HTR-8/SVneo (cell line): ENCODE data around the gene KCNQ2.

ENCODE experiments used
- DNase-seq: peaks from one replicate; pipeline ENCODE4 v3.0.0; 2011; ENCODE audit warnings: low spot score, mixed read lengths; ENCODE audit not compliant: insufficient read length
- FAIRE-seq: peaks from 2 replicates; lab custom pipeline; 2011; peaks lifted over from hg19 to GRCh38; lab: Jason Lieb, UNC

Gene KCNQ2

DNA sequence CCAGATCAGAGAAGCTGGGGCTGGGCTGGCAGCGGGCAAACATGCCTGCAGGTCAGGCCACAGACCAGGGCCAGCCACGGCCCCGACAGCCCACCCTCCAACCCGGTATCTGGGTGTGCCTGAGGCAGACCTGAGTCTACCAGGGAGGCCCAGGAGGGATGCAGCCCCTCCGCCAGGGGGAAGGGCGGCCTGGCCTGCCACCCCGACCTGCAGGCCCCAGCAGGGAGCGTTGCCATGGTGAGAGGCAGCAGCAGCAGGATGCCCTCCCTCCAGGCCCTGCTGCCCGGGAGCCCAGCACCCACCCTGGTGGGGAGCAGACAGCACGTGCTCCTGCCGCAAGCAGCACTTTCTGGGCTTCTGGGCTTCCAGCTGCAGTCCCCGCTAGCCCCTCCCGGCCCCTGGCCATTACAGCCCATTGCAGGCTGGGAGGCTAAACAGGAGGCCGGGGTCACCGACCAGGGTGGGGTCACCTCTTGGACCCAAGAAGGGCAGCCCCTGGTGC, 30.3 kb upstream of the KCNQ2 start:
- DNase-seq (no peak), FAIRE-seq (peak; percentile 44)

DNA sequence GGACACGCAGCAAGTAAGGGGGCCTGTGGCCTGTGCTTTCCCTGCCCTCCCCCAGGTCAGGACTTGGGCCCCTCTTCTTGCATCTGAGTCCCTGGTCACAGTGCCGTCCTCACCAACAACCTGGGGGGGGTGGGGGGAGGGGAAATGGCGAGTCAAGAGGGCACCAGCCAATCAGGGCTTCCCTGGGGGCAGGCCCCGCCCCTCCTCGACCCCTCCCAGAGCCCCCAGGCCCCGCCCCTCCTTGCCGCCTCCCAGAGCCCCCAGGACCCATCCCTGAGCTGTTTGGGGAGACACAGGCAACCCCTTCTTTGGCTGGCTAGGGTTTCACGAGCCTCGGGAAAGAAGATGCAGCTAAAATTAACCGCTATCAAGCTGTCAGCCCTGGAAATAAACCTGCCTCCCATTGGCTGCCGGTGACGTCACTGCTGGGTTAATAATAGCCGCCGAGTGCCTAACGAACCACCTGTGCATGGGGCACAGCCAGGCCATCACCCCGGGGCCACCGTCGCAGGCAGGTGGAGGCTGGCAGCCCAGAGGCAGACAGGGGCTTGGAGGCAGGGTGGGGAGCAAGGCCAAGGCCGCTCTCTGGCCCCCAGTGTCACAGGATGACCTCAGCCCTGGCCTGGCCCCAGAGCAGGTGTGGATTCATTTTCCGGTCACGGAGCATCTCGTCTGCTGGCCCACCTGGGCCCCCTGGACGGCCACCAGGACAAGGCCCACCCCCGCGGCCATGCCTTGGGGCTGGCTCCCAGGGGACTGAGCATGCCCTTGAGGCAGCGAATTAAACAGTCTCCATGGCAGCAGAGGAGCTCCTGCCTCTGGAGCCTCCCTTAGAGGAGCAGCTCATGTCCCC, 29.6 kb upstream of the KCNQ2 start:
- FAIRE-seq (peak; percentile 85), DNase-seq (no peak)

DNA sequence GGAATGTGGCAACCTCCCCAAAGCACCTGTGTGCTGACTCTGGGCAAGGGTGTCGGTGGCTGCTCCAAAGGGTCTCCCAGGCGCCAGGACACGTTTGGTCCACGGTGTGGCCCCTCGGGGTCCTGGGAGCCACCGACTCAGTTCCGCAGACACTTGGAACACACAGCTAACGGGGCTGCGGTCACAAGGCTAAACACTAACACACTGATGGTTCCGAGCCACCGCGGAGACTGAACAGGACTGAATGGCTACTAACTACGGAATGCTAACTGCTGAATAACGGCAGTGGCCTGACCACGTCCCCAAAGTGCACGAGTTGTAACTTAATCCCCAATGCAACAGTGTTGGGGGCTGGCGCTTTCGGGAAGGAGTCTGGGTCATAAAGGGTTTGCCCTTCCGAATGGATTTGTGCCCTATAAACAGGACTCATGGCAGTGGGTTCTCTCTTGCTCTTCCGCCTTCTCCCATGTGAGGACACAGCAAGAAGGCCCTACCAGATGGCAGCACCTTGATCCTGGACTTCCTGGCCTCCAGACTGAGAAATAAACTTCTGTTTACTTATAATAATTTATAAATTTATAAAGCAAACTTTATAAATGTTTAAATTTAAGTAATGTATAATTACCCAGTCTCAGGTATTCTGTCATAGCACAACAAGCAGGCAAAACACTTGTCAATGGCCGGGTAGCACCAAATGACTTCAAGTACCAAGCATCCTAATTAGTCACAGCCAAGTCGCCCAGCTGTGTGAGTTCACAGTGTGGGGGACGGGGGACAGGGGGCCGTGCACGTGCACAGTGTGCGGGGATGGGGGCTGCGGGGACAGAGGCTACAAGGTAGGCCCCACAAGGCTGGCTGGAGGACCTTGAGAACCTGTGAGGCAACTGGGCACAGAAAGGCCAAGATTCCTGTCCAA, 28.7 kb upstream of the KCNQ2 start:
- DNase-seq (no peak), FAIRE-seq (peak; percentile 64)

DNA sequence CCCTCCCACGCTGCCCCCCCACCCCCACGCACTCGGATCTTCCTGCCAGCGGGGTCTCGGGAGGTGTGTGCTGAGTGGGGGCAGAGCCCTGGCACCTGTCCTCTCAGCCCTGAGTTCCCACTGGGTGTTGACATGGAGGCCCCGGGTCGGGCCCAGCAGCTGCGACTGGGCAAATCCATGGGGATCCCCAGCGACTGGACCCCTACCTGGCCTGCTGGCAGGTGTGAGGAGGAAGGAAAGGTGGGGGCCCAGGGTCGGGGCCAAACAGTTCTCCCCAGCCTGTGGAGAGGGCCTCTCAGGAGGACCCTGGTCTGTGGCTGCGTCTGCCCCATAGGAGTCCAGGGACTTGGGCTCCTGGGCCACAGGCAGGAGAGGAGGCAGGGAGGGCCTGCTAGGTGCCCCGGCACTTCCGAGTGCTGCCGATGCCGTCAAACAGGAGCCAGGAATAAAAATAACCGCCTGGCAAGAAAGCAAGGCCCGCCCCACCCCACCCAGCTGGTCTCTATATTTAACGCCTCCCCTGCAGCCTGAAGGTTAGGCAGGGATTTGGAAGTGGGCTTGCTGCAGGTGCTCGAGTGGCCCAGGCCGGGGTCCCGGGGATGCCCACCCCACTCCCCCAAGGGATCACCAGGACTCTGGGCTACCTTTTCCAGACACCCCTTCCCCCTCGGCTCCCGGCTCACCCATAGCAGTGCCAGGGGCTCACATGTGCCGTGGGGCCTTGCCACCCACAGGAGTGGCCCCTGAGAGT, 27.9 kb upstream of the KCNQ2 start:
- FAIRE-seq, result peak; percentile 48

DNA sequence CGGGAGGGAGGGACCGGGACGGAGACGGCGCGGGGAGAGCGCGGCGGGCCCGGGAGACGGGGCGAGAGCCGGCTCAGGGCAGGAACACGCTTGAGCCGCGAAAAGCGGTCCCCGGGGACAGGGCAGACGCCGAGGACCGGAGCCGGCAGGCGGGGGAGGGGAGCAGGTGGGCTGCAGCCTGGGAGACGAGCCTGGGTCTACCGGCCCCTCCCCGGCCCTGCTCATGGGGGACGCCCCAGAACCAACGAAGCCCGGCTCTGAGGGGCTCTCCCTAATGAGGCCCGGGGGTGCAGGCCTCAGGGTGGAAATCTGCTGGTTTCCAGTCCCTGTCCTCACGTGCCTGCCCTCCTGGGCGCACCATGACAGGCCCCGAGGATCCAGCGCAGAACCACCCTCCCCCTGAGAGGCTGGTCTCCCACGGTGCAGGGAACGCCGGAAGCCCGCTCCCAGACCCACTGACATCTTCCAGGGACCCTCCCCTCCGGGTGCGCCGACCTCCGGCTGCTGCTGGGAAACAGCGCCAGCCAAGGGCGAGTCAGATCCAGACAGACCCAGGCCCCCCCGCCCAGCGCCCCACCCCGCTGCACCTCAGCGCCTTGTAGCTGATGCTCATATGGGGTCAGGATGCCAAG, 27.0 kb upstream of the KCNQ2 start:
- DNase-seq, result no peak
- FAIRE-seq, result peak; percentile 33

More for the DNA sequence above, 27.9 kb upstream of the KCNQ2 start:
- DNase-seq, result no peak

DNA sequence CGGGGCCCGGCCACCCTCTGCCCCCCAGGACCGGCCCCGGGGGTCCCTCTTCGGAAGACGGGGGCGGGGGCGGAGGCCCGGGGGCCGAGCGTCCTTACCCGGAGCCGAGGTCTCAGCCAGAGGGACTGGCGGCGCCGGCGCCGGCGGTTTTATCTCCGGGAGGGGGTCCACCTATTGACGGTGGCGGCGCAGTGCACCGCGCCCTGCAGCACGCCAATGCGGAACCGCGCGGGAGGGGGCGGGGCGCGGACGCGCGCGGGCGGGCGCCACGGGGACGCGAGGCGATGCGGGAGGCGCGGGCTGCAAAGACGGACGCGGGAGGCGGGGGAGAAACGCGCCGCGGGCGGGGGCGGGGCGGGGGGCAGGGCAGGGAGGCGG, 26.5 kb upstream of the KCNQ2 start, which contains the start of gene EEF1A2:
EEF1A2 (minus strand) TSS at position 124 of the 378 bp plus-strand sequence. CDS start 1,320 bp downstream, outside the sequence.
- DNase-seq (peak; percentile 75), FAIRE-seq (peak; percentile 86)

DNA sequence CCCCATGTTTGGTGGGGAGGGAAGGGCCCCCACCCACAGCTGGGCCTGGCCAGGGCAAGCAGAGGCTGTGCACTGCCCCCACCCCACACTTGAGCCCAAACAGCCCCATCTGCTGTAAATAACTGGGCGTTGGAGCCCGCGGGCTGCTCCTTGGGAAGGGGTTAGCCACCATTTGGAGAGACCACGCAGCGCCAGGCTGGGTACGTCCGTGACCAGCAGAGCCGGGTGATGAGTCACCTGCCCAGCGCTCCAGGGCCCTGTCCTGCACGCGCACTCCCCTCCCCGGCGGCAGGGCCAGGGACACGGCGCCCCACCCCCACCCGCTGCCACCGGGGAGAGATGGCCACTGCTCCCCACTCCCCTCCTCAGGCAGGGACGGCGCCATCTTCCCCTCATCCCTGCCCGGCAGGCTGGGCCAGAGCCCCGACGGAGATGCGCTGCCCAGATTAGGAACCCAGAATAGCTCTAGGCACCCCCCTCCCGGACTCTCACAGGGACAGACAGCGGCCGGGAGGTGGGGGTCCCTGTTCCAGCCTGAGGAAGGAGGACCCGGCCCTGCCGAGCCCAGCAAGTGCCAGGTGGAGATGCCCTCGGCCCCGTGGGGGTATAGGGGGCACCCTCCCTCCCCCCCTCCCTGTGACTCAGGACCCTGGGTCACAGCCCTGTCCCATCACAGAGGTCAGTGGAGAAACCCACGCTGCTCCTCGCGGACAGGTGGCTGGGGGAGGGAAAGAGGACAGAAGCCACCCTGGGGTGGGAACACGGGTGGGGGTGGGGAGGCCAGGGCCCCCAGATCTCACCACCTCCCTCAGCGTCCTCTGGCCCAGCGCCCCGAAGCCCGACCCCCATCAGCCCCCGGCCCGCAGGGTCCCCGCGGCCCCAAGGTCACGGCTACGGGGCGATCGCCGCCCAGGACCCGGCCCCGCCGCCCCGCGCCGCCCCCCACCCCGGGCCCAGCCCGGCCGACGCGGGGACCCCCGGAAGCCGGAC, 25.8 kb upstream of the KCNQ2 start:
- FAIRE-seq (peak; percentile 92), DNase-seq (no peak)

DNA sequence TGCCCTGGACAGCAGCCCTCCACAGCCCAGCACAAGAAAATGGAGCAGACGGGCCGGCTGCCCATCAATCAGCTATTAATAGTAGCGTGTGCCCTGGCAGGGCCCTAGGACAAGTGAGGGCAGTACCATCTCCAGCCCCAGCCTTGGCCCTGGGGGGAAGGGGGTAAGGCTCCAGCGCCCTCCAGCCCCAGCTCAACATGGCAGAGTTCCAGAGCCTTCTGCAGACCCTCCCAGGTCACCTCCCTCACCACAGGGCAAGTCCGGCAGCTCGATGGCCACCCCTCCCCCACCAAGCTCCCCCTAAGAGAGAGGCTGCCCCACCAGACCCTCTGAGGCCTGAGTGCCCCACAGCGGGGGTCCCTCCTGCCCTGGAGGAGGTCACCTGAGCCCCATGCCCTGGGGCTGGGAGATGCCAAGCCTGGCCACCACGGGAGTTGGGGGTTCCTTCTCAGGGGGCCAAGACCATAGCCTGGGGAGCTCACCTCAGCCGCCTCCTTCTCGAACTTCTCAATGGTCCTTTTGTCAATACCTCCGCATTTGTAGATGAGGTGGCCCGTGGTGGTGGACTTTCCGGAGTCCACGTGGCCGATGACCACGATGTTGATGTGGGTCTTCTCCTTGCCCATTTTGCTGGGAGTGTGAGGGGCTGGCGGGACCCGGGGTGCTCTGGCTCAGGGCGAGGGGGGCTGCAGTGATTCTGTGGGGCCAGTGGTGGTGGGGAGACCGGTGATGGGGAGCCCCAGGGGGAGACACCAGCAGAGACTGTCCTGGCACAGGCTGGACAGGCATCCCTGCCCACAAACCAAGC, 24.9 kb upstream of the KCNQ2 start:
- FAIRE-seq, result no peak

DNA sequence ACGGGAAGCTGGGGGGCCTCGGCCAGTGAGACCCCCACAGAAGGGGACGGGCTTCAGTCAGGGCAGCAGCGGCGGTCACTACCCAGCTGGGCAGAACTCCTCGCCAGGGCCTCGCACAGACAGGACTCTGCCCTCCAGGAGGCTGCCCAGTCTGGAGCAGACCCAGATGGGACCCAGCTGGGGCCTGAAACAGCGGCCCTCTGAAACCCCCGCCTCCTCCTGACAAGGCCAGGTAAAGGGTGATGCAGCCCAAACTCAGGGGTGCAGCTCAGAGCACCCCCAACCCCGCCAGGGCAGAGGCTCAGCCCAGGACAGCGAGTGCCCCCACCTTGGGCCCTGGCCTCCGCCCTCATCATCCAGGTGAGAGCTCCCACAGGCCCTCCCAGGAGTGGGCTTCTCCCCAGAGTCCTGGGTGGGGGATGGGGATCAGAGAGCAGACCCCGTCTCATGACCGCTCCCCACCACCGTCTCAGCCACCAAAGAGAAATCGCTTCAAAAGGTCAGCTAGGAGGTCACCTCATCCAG, 24.2 kb upstream of the KCNQ2 start:
- FAIRE-seq (no peak), DNase-seq (no peak)

More for the DNA sequence above, 24.9 kb upstream of the KCNQ2 start:
- DNase-seq, result no peak

DNA sequence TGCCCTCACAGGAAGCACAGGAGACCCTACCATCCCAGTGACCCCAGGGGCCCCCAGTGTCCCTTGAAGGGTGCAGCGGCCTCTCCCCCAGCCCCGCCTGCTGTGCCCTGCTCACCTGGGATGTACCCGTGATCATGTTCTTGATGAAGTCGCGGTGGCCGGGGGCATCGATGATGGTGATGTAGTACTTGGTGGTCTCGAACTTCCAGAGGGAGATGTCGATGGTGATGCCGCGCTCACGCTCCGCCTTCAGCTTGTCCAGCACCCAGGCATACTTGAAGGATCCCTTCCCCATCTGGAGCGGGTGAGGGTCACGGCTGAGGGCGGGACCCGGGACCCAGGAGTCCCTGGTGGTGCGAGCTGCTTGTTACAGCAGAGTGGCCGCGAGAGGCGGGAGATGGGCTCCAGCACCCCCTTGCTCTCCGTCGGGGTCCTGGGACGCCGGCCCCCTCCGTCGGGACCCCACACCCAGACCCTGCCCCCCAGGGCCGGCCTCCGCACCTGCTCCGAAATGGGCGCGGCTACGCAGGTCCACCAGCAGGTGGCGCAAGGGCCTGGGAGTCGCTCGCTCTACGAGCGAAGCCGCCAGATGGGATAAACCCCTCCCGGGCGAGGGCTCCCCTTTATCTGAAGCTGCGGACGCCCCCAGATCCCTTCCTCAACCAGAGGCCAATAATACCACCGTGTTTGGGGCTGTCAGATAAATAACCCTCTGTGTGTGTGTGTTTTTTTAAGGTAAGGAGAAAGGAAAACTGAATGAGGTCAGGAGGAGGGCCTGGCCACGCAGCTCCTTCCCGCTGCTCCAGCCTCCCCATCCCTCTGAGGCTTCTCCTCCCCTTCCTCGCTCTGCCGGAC, 23.5 kb upstream of the KCNQ2 start:
- FAIRE-seq, result peak; percentile 90
- DNase-seq, result peak; percentile 88

DNA sequence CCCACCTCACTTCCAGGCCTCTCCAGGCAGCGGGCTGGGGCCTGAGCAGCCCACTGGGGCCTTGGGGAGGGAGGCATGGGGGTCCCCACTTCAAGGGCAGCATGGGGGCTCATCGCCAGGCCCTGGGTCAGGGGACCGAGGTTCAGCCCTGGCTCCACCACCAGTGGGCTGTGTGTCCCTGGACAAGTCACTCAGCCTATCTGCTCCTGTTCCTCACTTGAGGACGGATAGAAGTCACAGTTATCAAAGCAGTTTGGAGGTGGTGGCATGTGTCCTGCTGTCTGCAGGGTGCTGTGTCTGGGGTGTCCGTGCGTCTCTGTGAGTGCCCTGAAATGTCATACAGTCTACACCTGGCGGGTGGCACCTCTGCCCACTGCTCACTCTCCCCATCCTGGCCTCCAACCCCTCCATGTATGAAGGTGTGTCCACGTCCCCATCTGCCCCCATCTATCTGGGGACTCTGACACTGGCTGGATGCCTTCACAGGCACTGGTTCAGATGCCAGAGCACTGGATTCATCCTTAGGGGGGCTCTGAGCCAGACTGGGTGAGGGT, 22.8 kb upstream of the KCNQ2 start:
- no peak for DNase-seq
- peak; percentile 81 for FAIRE-seq

DNA sequence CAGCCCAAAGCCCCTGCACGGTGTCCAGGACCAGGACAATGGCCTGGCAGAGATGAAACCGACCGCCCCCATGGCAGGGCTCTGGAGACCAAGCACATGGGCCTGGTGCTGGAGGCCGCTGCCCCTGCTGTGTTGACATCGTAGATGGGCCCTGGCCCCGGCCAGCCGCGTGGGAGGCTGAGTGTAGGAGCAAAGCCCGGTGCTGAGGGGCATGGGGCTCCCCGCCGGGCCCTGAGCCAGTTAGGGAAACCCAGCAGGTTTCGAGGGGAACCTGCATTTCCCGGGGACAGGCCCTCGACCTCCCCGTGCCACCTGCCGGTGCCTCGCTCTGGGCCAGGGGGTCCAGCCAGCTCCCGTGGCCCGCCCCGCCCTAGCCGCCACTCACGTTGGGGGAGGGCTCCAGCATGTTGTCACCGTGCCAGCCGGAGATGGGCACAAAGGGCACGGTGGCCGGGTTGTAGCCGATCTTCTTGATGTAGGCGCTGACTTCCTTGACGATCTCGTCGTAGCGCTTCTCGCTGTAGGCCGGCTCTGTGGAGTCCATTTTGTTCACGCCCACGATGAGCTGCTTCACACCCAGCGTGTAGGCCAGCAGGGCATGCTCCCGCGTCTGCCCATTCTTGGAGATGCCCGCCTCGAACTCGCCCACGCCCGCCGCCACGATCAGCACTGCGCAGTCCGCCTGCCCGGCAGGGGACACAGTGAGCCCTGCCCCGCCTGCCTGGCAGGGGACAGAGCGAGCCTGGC, 22.1 kb upstream of the KCNQ2 start:
- DNase-seq (no peak), FAIRE-seq (peak; percentile 69)

DNA sequence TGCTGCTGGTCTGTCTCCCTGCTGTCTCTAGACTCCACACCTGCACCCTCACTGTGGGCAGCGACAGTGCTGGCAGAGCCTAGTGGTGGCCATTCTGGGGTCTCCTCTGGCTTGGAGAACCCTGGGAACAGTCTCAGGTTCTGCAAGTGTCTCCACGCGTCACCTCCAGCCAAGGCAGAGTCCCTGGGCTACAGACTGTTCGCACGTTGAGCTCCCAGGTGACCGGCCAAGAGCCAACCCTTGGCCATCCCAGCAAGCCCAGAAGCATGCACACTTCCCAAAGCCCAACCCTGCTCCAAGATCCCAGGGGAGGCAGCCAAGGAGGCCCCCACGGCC, 21.6 kb upstream of the KCNQ2 start:
- DNase-seq, result no peak
- no peak for FAIRE-seq

DNA sequence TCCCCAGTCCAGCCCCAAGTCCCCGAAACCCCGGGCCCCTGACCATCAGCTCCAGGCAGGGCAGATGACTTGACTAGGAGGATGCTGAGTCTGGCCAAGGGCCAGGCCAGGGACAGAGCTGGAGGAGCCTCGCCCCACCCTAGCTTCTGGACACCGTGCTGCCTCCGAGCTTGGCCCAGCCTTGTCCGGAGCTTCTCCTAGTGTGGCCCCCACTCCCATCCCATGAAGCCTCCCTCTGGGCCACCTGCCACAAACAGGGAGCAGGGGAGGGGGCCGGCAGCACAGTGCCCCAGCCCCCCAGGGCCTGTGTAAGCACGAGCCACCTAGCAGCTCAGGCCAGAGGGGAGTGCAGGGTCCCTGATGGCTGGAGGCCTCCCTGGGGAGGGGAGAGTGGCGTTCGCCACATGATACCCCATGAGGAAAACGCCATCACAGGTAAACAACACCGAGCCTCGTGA, 21.1 kb upstream of the KCNQ2 start:
- FAIRE-seq (no peak), DNase-seq (no peak)

DNA sequence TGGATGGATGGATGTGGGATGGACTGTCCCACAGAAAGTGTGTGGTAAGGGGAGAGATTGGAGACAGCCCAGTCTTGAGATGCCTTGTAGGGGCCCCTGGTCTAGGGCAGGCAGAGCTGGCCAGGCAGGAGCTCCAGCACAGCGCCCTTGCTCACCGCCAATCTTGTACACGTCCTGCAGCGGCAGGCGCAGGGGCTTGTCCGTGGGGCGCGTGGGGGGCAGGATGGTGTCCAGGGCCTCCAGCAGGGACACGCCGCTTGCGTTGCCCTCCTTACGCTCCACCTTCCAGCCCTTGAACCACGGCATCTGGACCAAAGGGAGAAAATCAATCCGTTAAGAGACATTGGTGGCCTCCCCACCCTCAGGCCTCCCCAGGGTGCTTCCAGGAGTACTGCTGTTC, 20.5 kb upstream of the KCNQ2 start:
- FAIRE-seq (no peak), DNase-seq (no peak)

DNA sequence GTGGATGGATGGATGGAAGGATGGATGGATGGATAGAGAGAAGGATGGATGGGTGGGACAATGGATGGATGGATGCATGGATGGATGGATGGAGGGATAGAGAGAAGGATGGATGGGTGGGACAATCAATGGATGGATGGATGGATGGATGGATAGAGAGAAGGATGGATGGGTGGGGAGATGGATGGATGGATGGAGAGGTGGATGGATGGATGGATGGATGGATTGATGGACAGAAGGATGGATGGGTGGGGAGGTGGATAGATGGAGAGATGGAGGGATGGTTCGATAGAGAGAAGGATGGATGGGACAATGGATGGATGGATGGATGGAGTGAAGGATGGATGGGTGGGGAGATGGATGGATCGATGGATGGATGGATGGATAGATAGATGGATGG, 20.1 kb upstream of the KCNQ2 start:
- no peak for DNase-seq
- no peak for FAIRE-seq
